SU-DHL-6 (cell line): ENCODE data around the gene VEGFC.

Source experiments
- H2AFZ ChIP-seq: fragments of 200-600 bp; sonication (generic); 2 replicates; pipeline ENCODE4 v1.6.1; 2014; ENCODE audit warnings: low read depth, mild to moderate bottlenecking, moderate library complexity, mixed read lengths, antibody characterized with exemption, low read length; ENCODE audit not compliant: severe bottlenecking
- H3F3A ChIP-seq: fragments of 200-600 bp; shearing (Covaris generic); 2 replicates; pipeline ENCODE4 v1.6.0; 2016; ENCODE audit warnings: antibody characterized with exemption, mild to moderate bottlenecking; ENCODE audit not compliant: insufficient read depth
- H3K27ac ChIP-seq: fragments of 200-600 bp; sonication (generic); 2 replicates; pipeline ENCODE4 v1.5.1; 2016; ENCODE audit warnings: low read depth, mild to moderate bottlenecking, low read length, moderate library complexity, mixed read lengths
- H3K27me3 ChIP-seq: fragments of 200-600 bp; sonication (generic), shearing (Covaris generic); 2 replicates; pipeline ENCODE4 v1.6.0; 2014; ENCODE audit warnings: mild to moderate bottlenecking, low read length
- H3K36me3 ChIP-seq: fragments of 200-600 bp; sonication (generic); 2 replicates; pipeline ENCODE4 v1.6.1; 2014; ENCODE audit warnings: mild to moderate bottlenecking, low read length, mixed read lengths
- H3K4me2 ChIP-seq: fragments of 300-600, 200-600 bp; shearing (Covaris generic), sonication (generic); 2 replicates; pipeline ENCODE4 v1.6.0; 2014; ENCODE audit warnings: low read length, low read depth, mild to moderate bottlenecking; ENCODE audit not compliant: poor library complexity, severe bottlenecking
- H3K4me3 ChIP-seq: fragments of 200-600 bp; sonication (generic); 2 replicates; pipeline ENCODE4 v1.5.1; 2014; ENCODE audit warnings: antibody characterized with exemption, low read length, mild to moderate bottlenecking, mixed read lengths; ENCODE audit not compliant: insufficient read depth, poor library complexity, severe bottlenecking
- H3K79me2 ChIP-seq: fragments of 200-600 bp; sonication (generic); 2 replicates; pipeline ENCODE4 v1.6.1; 2014; ENCODE audit warnings: mild to moderate bottlenecking, low read length, moderate library complexity; ENCODE audit not compliant: insufficient read depth
- H3K9ac ChIP-seq: fragments of 200-600 bp; sonication (generic); 2 replicates; pipeline ENCODE4 v1.7.0; 2014; ENCODE audit warnings: mild to moderate bottlenecking, low read length
- H3K9me2 ChIP-seq: fragments of 200-600 bp; sonication (generic); replicated peaks from 2 replicates; pipeline ENCODE4 v1.6.1; 2014; ENCODE audit warnings: low read length; ENCODE audit not compliant: insufficient read depth
- H3K9me3 ChIP-seq: fragments of 200-600 bp; sonication (generic); 2 replicates; pipeline ENCODE4 v1.6.1; 2014; ENCODE audit warnings: low read length, mixed read lengths; ENCODE audit not compliant: insufficient read depth
- H4K20me1 ChIP-seq: fragments of 200-600 bp; sonication (generic); 2 replicates; pipeline ENCODE4 v1.6.1; 2014; ENCODE audit warnings: low read depth, mild to moderate bottlenecking, antibody characterized with exemption, low read length, moderate library complexity, mixed read lengths
- CTCF ChIP-seq: fragments of 200-600 bp; sonication (generic); IDR thresholded peaks from one replicate; pipeline ENCODE4 v1.5.1; 2017; ENCODE audit warnings: antibody characterized with exemption, mild to moderate bottlenecking, low read length, moderate library complexity; ENCODE audit not compliant: insufficient read depth, poor library complexity, severe bottlenecking
- EZH2phosphoT487 ChIP-seq: fragments of 200-600 bp; sonication (generic), shearing (Covaris generic); conservative IDR thresholded peaks from 2 replicates; pipeline ENCODE4 v1.6.1; 2018; ENCODE audit warnings: mild to moderate bottlenecking, antibody characterized with exemption, low read length, moderate library complexity, mixed read lengths

Gene VEGFC

GRCh38 chr4:176810481-176811249, 17.9 kb upstream of the VEGFC start:
- Histone ChIP-seq H3F3A (no peaks in the 10 kb centered on the region), H4K20me1 (no peaks in the 10 kb centered on the region), H3K27me3 (no peaks in the 10 kb centered on the region), H3K4me3 (no peak overlapping the region), H3K9ac (no peak overlapping the region), H3K9me2 (no peaks in the 10 kb centered on the region), H3K79me2 (no peaks in the 10 kb centered on the region), H2AFZ (no peak overlapping the region), H3K4me2 (no peak overlapping the region), H3K36me3 (no peaks in the 10 kb centered on the region), H3K9me3 (no peaks in the 10 kb centered on the region), H3K27ac (no peak overlapping the region)
- no peak for TF ChIP-seq CTCF
- no peak for TF ChIP-seq EZH2phosphoT487

GRCh38 chr4:176806778-176807375, 14.2 kb upstream of the VEGFC start:
- H3K36me3 ChIP-seq = no peaks in the 10 kb centered on the region
- no peak overlapping the region for H3K9ac ChIP-seq
- no peaks in the 10 kb centered on the region for H3K79me2 ChIP-seq
- no peak overlapping the region for H2AFZ ChIP-seq
- no peak overlapping the region for H3K4me3 ChIP-seq
- H3K27me3 ChIP-seq = no peaks in the 10 kb centered on the region
- no peaks in the 10 kb centered on the region for H4K20me1 ChIP-seq
- H3K9me3 ChIP-seq = no peaks in the 10 kb centered on the region
- no peaks in the 10 kb centered on the region for H3F3A ChIP-seq
- H3K9me2 ChIP-seq = no peaks in the 10 kb centered on the region
- TF ChIP-seq CTCF = no peak
- no peak for TF ChIP-seq EZH2phosphoT487
- H3K4me2 ChIP-seq = no peak overlapping the region
- H3K27ac ChIP-seq = no peak overlapping the region

- Histone ChIP-seq H3K9ac (no peak overlapping the region), H3K4me2 (no peak overlapping the region), H3K27ac (no peak overlapping the region), H4K20me1 (no peaks in the 10 kb centered on the region), H3F3A (no peaks in the 10 kb centered on the region), H2AFZ (no peak overlapping the region), H3K9me2 (no peaks in the 10 kb centered on the region), H3K27me3 (no peaks in the 10 kb centered on the region), H3K36me3 (no peaks in the 10 kb centered on the region), H3K79me2 (no peaks in the 10 kb centered on the region), H3K4me3 (no peak overlapping the region), H3K9me3 (no peaks in the 10 kb centered on the region)
- TF ChIP-seq EZH2phosphoT487 (no peak), CTCF (no peak)
These were observed 12.4 kb upstream of the VEGFC start for GRCh38 chr4:176805155-176805554.
